ENCODE data around the gene MGAT3.

- TF ChIP-seq CTCF (conservative IDR thresholded peaks at IDR 0.05; ENCODE audit: low read length) (no peak), EZH2phosphoT487 (IDR thresholded peaks at IDR 0.05; ENCODE audit: borderline replicate concordance, low read depth, low read length) (no peak)
Measured at GRCh38 chr22:39408807-39409206, 48.0 kb upstream of the MGAT3 start.

Data from OCI-LY7 (cell line).